Measurements from ENCODE around the gene CMAS.
"Not testable (repeated sequence)": the region's sequence is repeated elsewhere in the genome, so short reads cannot be mapped to it uniquely, and the experiment has no call there.

CMAS gene

GRCh38 chr12:22084852-22085251 lies 38.8 kb downstream of the CMAS start:
- FAIRE-seq: no peak
- no peak for TF ChIP-seq CTCF (IDR thresholded peaks at IDR 0.05; ENCODE audit: insufficient read depth, missing control alignments)
- no peak for DNase-seq (ENCODE audit: insufficient read length, low spot score)

GRCh38 chr12:22088886-22089285 lies 42.9 kb downstream of the CMAS start:
- TF ChIP-seq CTCF (IDR thresholded peaks at IDR 0.05; ENCODE audit: insufficient read depth, missing control alignments): no peak
- no peak for DNase-seq (ENCODE audit: insufficient read length, low spot score)
- FAIRE-seq: no peak

DNA sequence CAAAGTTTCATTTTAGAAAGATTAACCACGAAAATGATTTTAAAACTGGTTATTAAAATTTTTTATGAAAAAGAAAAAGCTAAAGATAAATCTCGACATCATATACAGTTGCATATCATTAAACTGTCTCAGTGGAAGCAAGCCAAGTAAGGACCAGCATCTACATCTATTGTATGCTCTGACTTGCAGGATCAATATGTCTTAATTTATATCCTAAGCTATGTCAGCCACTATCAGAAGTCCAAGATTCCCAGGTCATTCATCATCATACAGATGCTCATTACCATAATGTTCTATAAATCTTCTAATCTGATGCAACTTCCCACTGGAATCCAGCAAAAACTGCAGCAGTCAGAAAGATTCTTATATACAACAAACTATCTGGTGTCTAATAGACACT lies 43.5 kb downstream of the CMAS start:
- FAIRE-seq (no peak), DNase-seq (ENCODE audit: insufficient read length, low spot score) (no peak)
- no peak for TF ChIP-seq CTCF (IDR thresholded peaks at IDR 0.05; ENCODE audit: insufficient read depth, missing control alignments)

- DNase-seq (ENCODE audit: insufficient read length, low spot score); FAIRE-seq: not testable (repeated sequence)
Measured at GRCh38 chr12:22099062-22099461, 53.0 kb downstream of the CMAS start.

- peak; percentile 46 for TF ChIP-seq CTCF (IDR thresholded peaks at IDR 0.05; ENCODE audit: insufficient read depth, missing control alignments)
- DNase-seq (ENCODE audit: insufficient read length, low spot score): no peak
- no peak for FAIRE-seq
Measured at GRCh38 chr12:22100958-22101748, 55.1 kb downstream of the CMAS start.

GRCh38 chr12:22101749-22102243 lies 55.8 kb downstream of the CMAS start:
- no peak for DNase-seq (ENCODE audit: insufficient read length, low spot score)
- FAIRE-seq: no peak

GRCh38 chr12:22103418-22103817 lies 57.4 kb downstream of the CMAS start:
- DNase-seq (ENCODE audit: insufficient read length, low spot score) (no peak), FAIRE-seq (no peak)
- TF ChIP-seq CTCF (IDR thresholded peaks at IDR 0.05; ENCODE audit: insufficient read depth, missing control alignments): no peak

More at GRCh38 chr12:22101749-22102243, 55.8 kb downstream of the CMAS start:
- no peak for TF ChIP-seq CTCF (IDR thresholded peaks at IDR 0.05; ENCODE audit: insufficient read depth, missing control alignments)
